ENCODE data around the gene SF3B4.
"Not testable (repeated sequence)": the region's sequence is repeated elsewhere in the genome, so short reads cannot be mapped to it uniquely, and the experiment has no call there.

The SF3B4 gene

DNA sequence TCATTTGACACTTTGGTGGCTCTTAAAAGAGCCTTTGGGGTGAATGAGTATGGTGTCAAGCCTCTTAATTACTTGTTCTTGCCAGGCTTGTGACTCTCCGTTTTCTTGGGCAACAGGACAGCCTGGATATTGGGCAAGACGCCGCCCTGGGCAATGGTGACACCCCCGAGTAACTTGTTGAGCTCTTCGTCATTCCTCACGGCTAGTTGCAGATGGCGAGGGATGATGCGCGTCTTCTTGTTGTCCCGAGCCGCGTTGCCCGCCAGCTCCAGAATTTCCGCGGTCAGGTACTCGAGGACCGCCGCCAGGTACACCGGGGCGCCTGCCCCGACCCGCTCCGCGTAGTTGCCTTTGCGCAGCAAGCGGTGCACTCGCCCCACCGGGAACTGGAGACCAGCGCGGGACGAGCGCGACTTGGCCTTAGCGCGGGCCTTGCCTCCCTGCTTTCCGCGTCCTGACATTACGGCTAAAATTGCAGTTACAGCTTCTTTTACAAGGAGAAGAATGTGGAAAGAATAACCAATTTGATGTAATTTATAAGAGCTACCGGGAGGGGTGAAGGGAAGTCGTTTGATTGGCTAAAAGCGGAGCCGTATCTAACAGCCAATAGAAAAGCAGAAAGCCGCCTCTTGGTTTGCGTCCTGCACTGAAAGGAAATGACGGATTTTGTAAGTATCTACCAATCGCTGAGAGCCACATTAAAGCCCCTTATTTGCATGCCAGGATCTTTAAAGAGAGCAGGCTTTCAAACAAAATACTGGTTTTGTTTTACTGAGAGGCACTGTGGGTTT, 40.0 kb downstream of the SF3B4 start:
- peak; percentile 80 for DNase-seq (ENCODE audit: low read depth)

DNA sequence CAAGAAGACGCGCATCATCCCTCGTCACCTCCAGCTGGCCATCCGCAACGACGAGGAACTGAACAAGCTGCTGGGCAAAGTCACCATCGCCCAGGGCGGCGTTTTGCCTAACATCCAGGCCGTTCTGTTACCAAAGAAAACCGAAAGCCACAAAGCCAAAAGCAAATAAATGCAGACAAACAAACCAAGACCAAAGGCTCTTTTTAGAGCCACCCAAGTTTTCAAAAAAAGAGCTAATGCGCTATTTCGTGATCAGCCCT, 40.5 kb downstream of the SF3B4 start:
- DNase-seq (ENCODE audit: low read depth): not testable (repeated sequence)

DNA sequence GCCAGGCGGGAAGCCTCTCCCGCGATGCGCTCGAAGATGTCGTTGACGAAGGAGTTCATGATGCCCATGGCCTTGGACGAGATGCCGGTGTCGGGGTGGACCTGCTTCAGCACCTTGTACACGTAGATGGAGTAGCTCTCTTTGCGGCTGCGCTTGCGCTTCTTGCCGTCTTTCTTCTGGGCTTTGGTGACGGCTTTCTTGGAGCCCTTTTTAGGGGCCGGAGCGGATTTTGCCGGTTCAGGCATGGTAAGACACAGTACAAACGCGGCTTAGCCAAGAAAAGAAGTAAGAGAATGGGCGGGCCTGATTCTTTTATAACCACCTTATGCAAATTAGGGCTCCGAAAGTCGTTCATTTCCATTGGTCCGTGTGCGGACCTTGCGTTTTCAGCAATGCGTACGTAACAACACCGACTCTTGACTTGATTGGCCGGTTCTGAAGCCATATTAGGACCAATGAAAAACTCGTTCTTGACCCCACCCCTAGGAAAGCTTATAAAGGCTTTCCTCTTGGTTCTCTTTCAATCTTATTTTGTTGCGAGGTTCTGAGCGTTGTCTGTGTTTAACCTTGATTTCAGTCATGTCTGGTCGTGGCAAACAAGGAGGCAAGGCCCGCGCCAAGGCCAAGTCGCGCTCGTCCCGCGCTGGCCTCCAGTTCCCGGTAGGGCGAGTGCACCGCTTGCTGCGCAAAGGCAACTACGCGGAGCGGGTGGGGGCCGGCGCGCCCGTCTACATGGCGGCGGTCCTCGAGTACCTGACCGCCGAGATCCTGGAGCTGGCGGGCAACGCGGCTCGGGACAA, 41.0 kb downstream of the SF3B4 start:
- DNase-seq (ENCODE audit: low read depth): peak; percentile 96

DNA sequence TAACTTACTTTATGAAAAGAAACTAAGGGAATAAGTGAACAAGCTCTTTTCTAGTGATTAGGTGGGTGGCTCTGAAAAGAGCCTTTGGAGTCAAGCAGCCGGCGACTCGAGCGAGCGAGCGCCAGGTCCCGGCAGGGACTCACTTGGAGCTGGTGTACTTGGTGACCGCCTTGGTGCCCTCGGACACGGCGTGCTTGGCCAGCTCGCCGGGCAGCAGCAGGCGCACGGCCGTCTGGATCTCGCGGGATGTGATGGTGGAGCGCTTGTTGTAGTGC, 41.5 kb downstream of the SF3B4 start:
- DNase-seq (ENCODE audit: low read depth): not testable (repeated sequence)

DNA sequence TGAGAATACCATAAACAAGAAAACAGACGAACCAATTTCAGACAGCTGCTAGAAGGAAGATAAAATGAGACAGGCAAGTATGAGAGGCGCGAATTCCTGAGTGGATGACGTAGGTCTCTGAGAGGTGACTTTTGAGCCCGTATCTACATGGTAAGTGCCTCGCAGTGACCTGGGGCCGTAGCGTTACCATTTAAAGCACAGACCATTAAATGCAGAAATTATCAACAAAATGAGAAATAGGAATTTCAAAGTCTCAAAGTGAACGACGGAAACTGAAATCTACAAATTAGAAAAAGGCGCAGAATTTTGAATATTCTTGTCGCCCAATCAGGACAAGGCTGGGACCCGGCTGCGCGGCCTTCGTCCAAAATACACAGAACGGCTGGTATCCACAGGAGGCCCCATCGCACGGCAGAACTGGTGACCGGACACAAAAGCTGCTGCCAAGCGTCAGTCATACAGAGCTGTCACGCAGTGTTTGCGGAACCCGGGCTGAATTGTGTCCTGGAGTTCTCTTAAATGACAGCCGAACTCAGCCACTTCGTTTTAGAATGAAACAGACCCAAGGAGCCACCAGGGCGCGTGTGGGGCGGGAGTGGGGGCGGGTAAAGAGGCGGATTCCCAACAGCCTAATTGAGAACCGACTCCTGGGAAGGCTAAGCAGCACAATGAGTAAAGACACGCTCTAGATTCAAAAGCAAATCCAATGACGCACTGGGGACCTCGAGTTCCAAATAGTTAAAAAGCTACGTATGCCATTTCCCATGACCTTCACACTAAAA, 42.1 kb downstream of the SF3B4 start:
- DNase-seq (ENCODE audit: low read depth): no peak

DNA sequence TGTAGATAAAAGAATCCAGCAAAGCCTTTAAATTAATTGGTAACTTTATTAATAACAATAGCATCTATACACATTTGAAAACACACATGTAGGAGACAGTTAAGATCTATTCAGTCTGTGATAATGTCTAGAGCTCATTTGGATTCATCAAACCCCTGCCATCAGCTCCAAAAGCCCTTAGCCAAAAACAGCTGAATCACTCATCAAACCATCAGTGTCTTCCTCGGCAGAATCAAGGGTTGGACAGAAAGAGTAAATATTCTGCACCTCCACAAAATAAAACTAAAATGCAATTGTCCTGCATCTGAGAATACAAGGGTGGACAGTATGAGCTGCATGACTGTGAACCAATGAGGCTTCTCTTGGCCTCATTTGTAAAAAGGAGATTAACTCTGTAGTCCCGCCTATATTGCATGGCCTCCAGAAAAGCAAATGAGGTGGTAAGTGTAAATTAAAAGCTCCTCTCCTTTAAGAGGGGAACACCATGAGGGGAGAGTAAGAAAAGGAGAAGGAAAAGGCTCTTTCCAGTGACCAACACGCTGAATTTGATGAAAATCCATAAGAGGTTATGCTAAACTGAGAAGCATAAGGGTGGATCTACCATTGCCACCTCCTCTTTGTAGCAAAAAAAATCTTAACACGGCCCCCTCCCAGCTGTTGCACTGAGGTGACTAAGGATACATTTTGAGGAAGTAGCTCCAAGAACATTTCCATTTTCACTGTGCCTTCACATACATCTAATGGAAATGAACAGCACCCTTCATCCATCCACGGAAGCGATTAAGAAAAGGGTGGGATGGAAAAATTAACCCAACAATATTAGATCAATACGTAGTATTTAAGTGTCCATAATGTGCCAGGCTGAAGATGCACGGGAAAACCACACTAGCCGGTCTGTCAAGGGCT, 42.9 kb downstream of the SF3B4 start:
- DNase-seq (ENCODE audit: low read depth): no peak

DNA sequence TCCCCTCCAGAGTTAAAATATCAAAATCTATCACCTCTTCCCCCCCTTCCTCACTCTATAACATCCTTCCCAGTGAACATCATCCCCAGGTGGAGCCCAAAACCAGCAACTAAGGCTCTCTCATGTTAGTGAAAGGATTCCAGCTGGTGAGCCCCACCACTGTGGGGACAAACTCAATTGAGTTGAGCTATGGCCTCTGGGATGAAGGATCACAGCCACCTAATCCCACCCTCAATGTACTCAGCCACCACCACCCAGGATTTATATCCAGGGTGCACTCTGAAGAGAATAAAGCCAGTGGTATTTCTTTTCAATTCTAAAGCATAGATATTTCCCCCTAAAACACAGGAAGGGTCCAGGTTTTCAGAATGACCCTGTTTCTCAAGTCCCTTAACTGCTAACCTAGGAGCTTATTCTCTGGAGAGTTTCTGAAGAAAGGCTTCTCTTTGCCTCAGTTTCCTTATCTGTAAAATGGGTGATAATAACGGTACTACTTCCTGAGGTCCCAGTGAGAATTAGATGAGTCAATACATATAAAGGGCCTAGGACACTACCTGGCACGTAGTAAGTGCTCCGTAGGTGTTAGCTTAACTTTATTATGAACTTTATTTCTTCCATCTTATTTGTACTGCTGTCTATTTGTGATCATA, 43.9 kb downstream of the SF3B4 start:
- DNase-seq (ENCODE audit: low read depth): no peak

DNA sequence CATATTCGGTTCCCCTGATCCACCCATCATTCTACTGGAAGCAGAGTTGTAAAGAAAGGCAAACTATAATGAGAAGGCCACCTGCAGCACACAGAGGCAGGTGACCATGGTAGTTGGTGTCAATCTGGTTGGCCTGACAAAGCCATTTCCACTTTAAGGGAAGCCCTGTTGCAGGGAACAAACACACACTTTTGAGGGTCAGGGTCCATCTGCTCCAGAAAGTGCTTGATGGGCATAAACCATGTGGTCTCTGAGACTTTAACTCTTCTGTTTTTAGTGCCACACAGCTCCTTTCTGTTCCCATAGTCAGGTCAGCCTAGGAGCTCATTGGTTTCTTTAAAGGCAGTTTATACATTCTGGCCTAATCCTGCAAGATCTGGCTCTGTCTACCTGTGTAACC, 45.7 kb downstream of the SF3B4 start:
- no peak for DNase-seq (ENCODE audit: low read depth)

DNA sequence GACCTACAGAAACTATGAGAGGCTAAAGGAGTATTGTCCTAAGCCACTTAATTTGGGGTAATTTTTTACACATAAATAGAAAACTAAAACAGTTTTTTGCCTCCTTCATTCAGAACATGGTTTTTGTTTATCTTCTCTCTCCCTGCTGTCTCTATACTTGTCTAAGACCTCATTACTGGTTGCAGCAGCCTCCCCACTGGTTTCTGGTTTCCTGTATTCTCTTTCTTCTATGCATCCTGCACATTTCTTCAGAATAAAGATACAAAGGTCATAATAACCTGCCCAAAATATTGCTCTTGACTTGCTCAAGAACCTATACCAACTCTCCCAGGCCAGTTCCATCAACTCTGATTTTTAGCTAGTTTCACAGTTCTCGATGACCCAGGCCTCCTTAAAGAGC, 48.0 kb downstream of the SF3B4 start:
- no peak for DNase-seq (ENCODE audit: low read depth)

DNA sequence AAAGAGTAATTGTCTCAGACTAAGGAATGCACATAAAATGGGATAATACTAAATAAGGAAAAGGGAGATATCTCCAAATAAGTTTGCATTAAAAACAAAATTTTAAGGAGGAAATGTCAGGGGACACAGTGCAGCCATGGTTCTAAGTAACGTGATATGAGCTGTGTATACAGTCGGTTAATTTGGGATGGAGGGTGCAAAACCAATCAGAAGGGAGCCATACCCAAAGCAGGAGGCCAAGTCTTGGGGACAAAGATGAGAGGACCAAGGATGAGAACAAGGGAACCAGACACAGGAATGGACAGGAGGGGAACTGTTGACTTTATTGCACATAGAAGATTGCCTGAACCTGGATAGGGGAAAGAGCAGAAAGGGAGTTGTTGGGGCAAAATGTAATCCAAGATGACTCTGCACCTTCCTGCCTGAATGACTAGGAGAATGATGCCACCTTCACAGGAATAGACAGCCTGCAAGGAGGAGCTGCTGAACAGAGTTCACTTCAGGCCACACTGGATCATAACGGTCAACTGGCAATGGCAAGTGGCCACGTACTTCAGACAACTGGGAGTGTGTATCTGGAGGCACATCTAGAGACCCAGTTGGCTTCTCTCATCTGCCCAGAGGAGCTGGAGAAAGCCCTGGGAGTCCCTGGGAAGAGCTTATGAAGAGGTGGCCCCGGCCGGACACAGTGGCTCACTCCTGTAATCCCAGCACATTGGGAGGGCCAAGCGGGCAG, 50.2 kb downstream of the SF3B4 start:
- no peak for DNase-seq (ENCODE audit: low read depth)

All from CMK (cell line).